H1 (cell line): ENCODE results near the gene TFR2. TPM values are rescaled to one million over a fixed set of nuclear protein-coding genes. Genes with fewer than 3 reads are reported as not detected.

Experiments
- CTCF ChIA-PET: fragments of 300-600 bp; sonication (Branson Sonifier 250); formaldehyde crosslinking; loops from one replicate; lab custom pipeline; 2021; ENCODE audit not compliant: partially characterized antibody; lab: Charles Lee
- POLR2A ChIA-PET: fragments of 300-600 bp; sonication (Branson Sonifier 250); formaldehyde crosslinking; loops from one replicate; lab custom pipeline; 2021; ENCODE audit warnings: inconsistent platforms; ENCODE audit not compliant: partially characterized antibody; lab: Charles Lee
- DNase-seq, 2 experiments: peaks; one replicate each; pipeline versions ENCODE4 v3.0.0 to v3.0.0-alpha.2; 2010 to 2022; ENCODE audit warnings: low spot score in 2 of 2, low read depth in 1 of 2, mixed read lengths in 1 of 2
- FAIRE-seq: peaks from 2 replicates; lab custom pipeline; 2011; peaks lifted over from hg19 to GRCh38; lab: Jason Lieb, UNC
- H2AFZ ChIP-seq: 2 replicates; pipeline ENCODE4 v1.8.1; 2012; ENCODE audit warnings: low read length, inconsistent platforms
- H2AK5ac ChIP-seq: 2 replicates; pipeline ENCODE4 v1.6.1; 2013; ENCODE audit warnings: low read depth, low read length
- H2BK120ac ChIP-seq: replicated peaks from 2 replicates; pipeline ENCODE3; 2013; ENCODE audit warnings: low read depth, low read length, inconsistent platforms
- H2BK12ac ChIP-seq: 2 replicates; pipeline ENCODE4 v1.6.1; 2013; ENCODE audit warnings: low read depth, low read length
- H2BK15ac ChIP-seq: 2 replicates; pipeline ENCODE4 v1.6.1; 2013; ENCODE audit warnings: low read length
- H2BK20ac ChIP-seq: 2 replicates; pipeline ENCODE4 v1.6.1; 2013; ENCODE audit warnings: low read length
- H2BK5ac ChIP-seq: 2 replicates; pipeline ENCODE4 v1.6.1; 2013; ENCODE audit warnings: low read depth, low read length
- H3K14ac ChIP-seq: 2 replicates; pipeline ENCODE4 v1.6.1; 2013; ENCODE audit warnings: inconsistent platforms; ENCODE audit not compliant: insufficient read length
- H3K18ac ChIP-seq: 2 replicates; pipeline ENCODE4 v1.6.1; 2013; ENCODE audit warnings: low read length; ENCODE audit errors: extremely low read depth
- H3K23ac ChIP-seq: 2 replicates; pipeline ENCODE4 v1.6.1; 2013; ENCODE audit warnings: inconsistent platforms; ENCODE audit not compliant: insufficient read length
- H3K23me2 ChIP-seq: 2 replicates; pipeline ENCODE4 v1.6.1; 2013; ENCODE audit warnings: low read depth, low read length
- H3K27ac ChIP-seq: 2 replicates; pipeline ENCODE4 v1.6.1; 2011; ENCODE audit warnings: low read depth, low read length, inconsistent platforms
- H3K27me3 ChIP-seq, 4 experiments: replicated peaks in 1 of 4; 1 replicate in 1 of 4; 2 replicates in 3 of 4; pipeline versions ENCODE4 v1.6.1 to v1.8.1; 2011 to 2013; ENCODE audit warnings: low read length in 3 of 4, mild to moderate bottlenecking in 3 of 4, inconsistent platforms in 2 of 4, mixed read lengths in 2 of 4, moderate library complexity in 1 of 4; ENCODE audit not compliant: control insufficient read depth in 3 of 4, insufficient read depth in 3 of 4; ENCODE audit errors: extremely low read depth in 1 of 4
- H3K36me3 ChIP-seq, 4 experiments: 2 replicates each; pipeline versions ENCODE4 v1.6.1 to v1.8.1; 2011 to 2013; ENCODE audit warnings: mild to moderate bottlenecking in 4 of 4, low read length in 3 of 4, moderate library complexity in 2 of 4, control low read depth in 1 of 4, inconsistent platforms in 1 of 4; ENCODE audit not compliant: insufficient read depth in 4 of 4, control insufficient read depth in 2 of 4
- H3K4ac ChIP-seq: replicated peaks from 2 replicates; pipeline ENCODE3; 2013; ENCODE audit warnings: low read length, low read depth, mixed read lengths, inconsistent platforms; ENCODE audit not compliant: insufficient read length
- H3K4me1 ChIP-seq, 4 experiments: replicated peaks in 1 of 4; 1 replicate in 1 of 4; 2 replicates in 3 of 4; pipeline versions ENCODE4 v1.6.1 to v1.8.1; 2011 to 2013; ENCODE audit warnings: low read length in 3 of 4, inconsistent platforms in 2 of 4, mixed read lengths in 1 of 4; ENCODE audit not compliant: insufficient read depth in 4 of 4, control insufficient read depth in 3 of 4
- H3K4me2 ChIP-seq, 2 experiments: 2 replicates each; pipeline versions ENCODE4 v1.6.1 to v1.8.1; 2011 to 2013; ENCODE audit warnings: low read depth in 2 of 2, low read length in 2 of 2, control low read depth in 1 of 2, inconsistent platforms in 1 of 2, mild to moderate bottlenecking in 1 of 2; ENCODE audit not compliant: insufficient read depth in 1 of 2
- H3K4me3 ChIP-seq, 4 experiments: fragments of 200-600, 300-600 bp in 1 of 4; sonication (generic), shearing (Covaris generic), sonication (Bioruptor Twin) in 1 of 4; 2 replicates each; pipeline versions ENCODE4 v1.5.1 to v1.8.1; 2011 to 2016; ENCODE audit warnings: low read length in 4 of 4, low read depth in 3 of 4, control low read depth in 2 of 4, inconsistent platforms in 2 of 4, mild to moderate bottlenecking in 2 of 4, mixed read lengths in 1 of 4, moderate library complexity in 1 of 4; ENCODE audit not compliant: insufficient read depth in 2 of 4; ENCODE audit errors: extremely low read depth in 1 of 4
- H3K56ac ChIP-seq: replicated peaks from 2 replicates; pipeline ENCODE3; 2013; ENCODE audit warnings: low read depth, mild to moderate bottlenecking, mixed read lengths, low read length, inconsistent platforms; ENCODE audit not compliant: insufficient read length
- H3K79me1 ChIP-seq: 2 replicates; pipeline ENCODE4 v1.6.1; 2013; ENCODE audit warnings: low read depth, low read length, control low read depth
- H3K79me2 ChIP-seq, 2 experiments: 2 replicates each; pipeline versions ENCODE4 v1.6.1 to v1.8.1; 2012 to 2013; ENCODE audit warnings: low read length in 2 of 2, mild to moderate bottlenecking in 2 of 2, inconsistent platforms in 1 of 2; ENCODE audit not compliant: insufficient read depth in 2 of 2, control insufficient read depth in 1 of 2
- H3K9ac ChIP-seq, 4 experiments: replicated peaks in 1 of 4; 1 replicate in 1 of 4; 2 replicates in 3 of 4; pipeline versions ENCODE4 v1.6.1 to v1.8.1; 2011 to 2013; ENCODE audit warnings: low read depth in 3 of 4, low read length in 3 of 4, control low read depth in 2 of 4, mild to moderate bottlenecking in 2 of 4, moderate library complexity in 2 of 4, inconsistent platforms in 1 of 4; ENCODE audit errors: extremely low read depth in 1 of 4
- H3K9me3 ChIP-seq, 2 experiments: 2 replicates each; pipeline versions ENCODE4 v1.6.1 to v1.8.1; 2012 to 2013; ENCODE audit warnings: mild to moderate bottlenecking in 2 of 2, moderate library complexity in 2 of 2, control low read depth in 1 of 2, inconsistent platforms in 1 of 2, low read depth in 1 of 2, low read length in 1 of 2, mixed read lengths in 1 of 2; ENCODE audit not compliant: insufficient read depth in 2 of 2
- H4K20me1 ChIP-seq, 2 experiments: replicated peaks in 1 of 2; 2 replicates each; pipeline versions ENCODE3 to v1.8.1; 2011 to 2013; ENCODE audit warnings: inconsistent platforms in 2 of 2, low read length in 2 of 2, mild to moderate bottlenecking in 1 of 2; ENCODE audit not compliant: insufficient read depth in 2 of 2, control insufficient read depth in 1 of 2
- H4K5ac ChIP-seq: 2 replicates; pipeline ENCODE4 v1.6.1; 2013; ENCODE audit warnings: low read length, low read depth, mixed read lengths, inconsistent platforms; ENCODE audit not compliant: insufficient read length
- H4K8ac ChIP-seq: 2 replicates; pipeline ENCODE4 v1.8.0; 2013; ENCODE audit warnings: mild to moderate bottlenecking, moderate library complexity, low read length, inconsistent platforms; ENCODE audit not compliant: insufficient read depth; ENCODE audit errors: extremely low read depth
- H4K91ac ChIP-seq: replicated peaks from 2 replicates; pipeline ENCODE3; 2013; ENCODE audit warnings: low read length, mixed read lengths, inconsistent platforms; ENCODE audit not compliant: insufficient read length
- POLR2A ChIP-seq, 2 experiments: IDR thresholded peaks; 1 replicate in 1 of 2; 2 replicates in 1 of 2; pipeline ENCODE4 v1.6.1; 2011; ENCODE audit warnings: low read depth in 2 of 2, low read length in 2 of 2, mild to moderate bottlenecking in 2 of 2; ENCODE audit errors: control extremely low read depth in 1 of 2
- TEAD4 ChIP-seq: IDR thresholded peaks from 2 replicates; pipeline ENCODE4 v1.6.1; 2012; ENCODE audit warnings: low read depth, low read length, inconsistent platforms, mixed read lengths
- WGBS, 2 experiments: shearing (Covaris generic) in 1 of 2; methylation state at CpG; one replicate each; pipeline versions ENCODE4 v1.1.6 to v1.1.7; 2013 to 2015; ENCODE audit warnings: low lambda C conversion rate in 2 of 2, mixed read lengths in 2 of 2, inconsistent platforms in 1 of 2, low coverage in 1 of 2, missing lambda C conversion rate in 1 of 2; ENCODE audit not compliant: insufficient replicate concordance in 2 of 2, insufficient coverage in 1 of 2, insufficient read length in 1 of 2; ENCODE audit errors: extremely low coverage in 1 of 2, missing lambda C conversion rate in 1 of 2; 5-methylcytosine and 5-hydroxymethylcytosine counted together
- polyA plus RNA-seq, 7 experiments: library from polyadenylated mRNA; depleted of rRNA in 3 of 7; stranded (reverse) in 5 of 7; unstranded in 2 of 7; fragments of >200 nt in 5 of 7; fragments of 200-250 nt in 2 of 7; gene quantifications; 1 replicate in 5 of 7; 2 replicates in 1 of 7; 4 replicates in 1 of 7; pipeline versions ENCODE4 v1.2.1 to v1.2.3, GENCODE V29; 2011 to 2013; ENCODE audit warnings: missing spikeins in 2 of 7, mixed read lengths in 2 of 7
- total RNA-seq: library from RNA; stranded (reverse); fragmentation: NEBNext Ultra II Directional; extraction: Animal tissue kit (Norgen Biotek cat#: 25700); gene quantifications from 2 replicates; pipeline ENCODE4 v1.2.1, GENCODE V29; 2021

Gene TFR2
- total and polyA plus RNA-seq, 2 of the 8 experiments (the other 6 are each of a cell fraction or from before 2014, with no cell fraction given), result 4.6 to 5.7 TPM

DNA sequence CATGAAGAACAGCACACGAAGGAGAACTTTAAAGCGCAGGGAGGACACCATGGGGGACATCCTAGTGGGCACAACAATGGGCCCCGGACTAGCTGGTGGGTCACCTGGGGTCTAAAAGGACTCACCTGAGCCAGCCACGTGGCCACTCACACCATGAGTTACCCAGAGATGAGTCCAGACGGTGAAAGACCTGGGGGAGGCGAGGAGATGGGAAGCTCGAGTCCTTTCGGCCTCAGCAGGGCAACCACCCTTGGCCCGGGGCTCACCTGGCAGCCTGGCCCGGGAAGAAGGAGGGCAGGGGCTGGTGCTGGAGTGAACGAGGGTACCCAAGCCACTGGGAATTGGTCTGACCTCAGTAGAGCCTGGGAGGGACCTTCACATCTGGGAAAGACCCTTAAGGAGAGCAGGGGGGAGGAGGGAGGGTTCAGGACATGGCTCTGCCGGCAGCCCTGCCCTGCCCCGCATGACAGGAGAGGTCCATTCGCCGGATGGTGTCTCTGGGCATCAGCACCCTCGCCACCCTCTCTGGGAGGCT lies 47.0 kb upstream of the TFR2 start:
- Histone ChIP-seq H3K4me3 (no peak overlapping the region), H2BK20ac (no peak overlapping the region), H2BK120ac (no peak overlapping the region), H4K8ac (no peak overlapping the region), H3K4ac (no peak overlapping the region), H2BK12ac (no peak overlapping the region), H3K4me2 (no peak overlapping the region), H3K23me2 (peaks cover 15% of the 10 kb centered on the region), H3K79me2 (peaks cover 19 to 61% of the 10 kb centered on the region in 2 experiments), H2AFZ (no peak overlapping the region), H3K14ac (no peak overlapping the region), H2AK5ac (no peak overlapping the region), H3K4me1 (peaks cover 0 to 18% (median 11%) of the 10 kb centered on the region in 4 experiments; a peak in 6 of 7 replicates), H3K56ac (no peak overlapping the region), H2BK5ac (no peak overlapping the region; the same call in 1 of the 2 replicates), H3K18ac (no peak overlapping the region), H3K23ac (no peak overlapping the region), H3K27me3 (no peaks in the 10 kb centered on the region), H4K91ac (no peak overlapping the region), H3K9ac (no peak overlapping the region; a peak in 1 of 7 replicates), H4K5ac (no peak overlapping the region), H4K20me1 (peaks cover 30 to 56% of the 10 kb centered on the region in 2 experiments), H3K9me3 (no peaks in the 10 kb centered on the region), H3K79me1 (peaks cover 14% of the 10 kb centered on the region), H3K36me3 (peaks cover 29 to 61% (median 49%) of the 10 kb centered on the region in 4 experiments), H3K27ac (no peak overlapping the region; the same call in 1 of the 2 replicates), H2BK15ac (no peak overlapping the region)
- WGBS, 2 experiments, result 86% methylated on average over 12 of the region's 16 CpGs; no CpG with 5 or more reads in 1 of the 2 experiments
- TF ChIP-seq POLR2A (IDR thresholded peaks at IDR 0.05; ENCODE audit: control extremely low read depth in 1 of 2, low read depth in 2 of 2, low read length in 2 of 2) (0 out of 3 replicates have a peak, but pooled peaks of 1 of the 2 experiments have one; percentile 12), TEAD4 (no peak)
- ChIA-PET CTCF (interaction anchor here (0.9 to 20.7 kb wide), 5 partner anchors 9 to 74 kb away, joined by 3 to 254 read pairs (median 65); partner anchors contain the start of genes MOSPD3 and POP7), POLR2A (interaction anchor here (0.7 to 14.3 kb wide), 9 partner anchors 9 to 186 kb away, joined by 3 to 257 read pairs (median 4); partner anchors contain the start of genes GNB2, POP7 and SRRT)
- no peak for FAIRE-seq
- DNase-seq, result no peak
